OCI-LY3 (cell line): ENCODE results near the gene KLHL25.

Experiments used
- CTCF ChIP-seq: fragments of 200-600, 300-600 bp; sonication (generic); IDR thresholded peaks from 2 replicates; pipeline ENCODE4 v1.5.1; 2014; ENCODE audit warnings: antibody characterized with exemption, low read length, low read depth
- EZH2phosphoT487 ChIP-seq: fragments of 200-600 bp; shearing (Covaris generic); IDR thresholded peaks from 2 replicates; pipeline ENCODE4 v1.6.1; 2018; ENCODE audit warnings: antibody characterized with exemption, mixed run types, low read depth

GRCh38 chr15:85733416-85733815 is 61.3 kb downstream of the KLHL25 start:
- TF ChIP-seq CTCF (no peak), EZH2phosphoT487 (no peak)
